Measurements from ENCODE around the gene TDRD7. TPM values are rescaled to one million over a fixed set of nuclear protein-coding genes. Genes with fewer than 3 reads are reported as not detected.

Gene TDRD7
- total RNA-seq, 1 experiment from 2014 or later = 15.4 TPM

DNA sequence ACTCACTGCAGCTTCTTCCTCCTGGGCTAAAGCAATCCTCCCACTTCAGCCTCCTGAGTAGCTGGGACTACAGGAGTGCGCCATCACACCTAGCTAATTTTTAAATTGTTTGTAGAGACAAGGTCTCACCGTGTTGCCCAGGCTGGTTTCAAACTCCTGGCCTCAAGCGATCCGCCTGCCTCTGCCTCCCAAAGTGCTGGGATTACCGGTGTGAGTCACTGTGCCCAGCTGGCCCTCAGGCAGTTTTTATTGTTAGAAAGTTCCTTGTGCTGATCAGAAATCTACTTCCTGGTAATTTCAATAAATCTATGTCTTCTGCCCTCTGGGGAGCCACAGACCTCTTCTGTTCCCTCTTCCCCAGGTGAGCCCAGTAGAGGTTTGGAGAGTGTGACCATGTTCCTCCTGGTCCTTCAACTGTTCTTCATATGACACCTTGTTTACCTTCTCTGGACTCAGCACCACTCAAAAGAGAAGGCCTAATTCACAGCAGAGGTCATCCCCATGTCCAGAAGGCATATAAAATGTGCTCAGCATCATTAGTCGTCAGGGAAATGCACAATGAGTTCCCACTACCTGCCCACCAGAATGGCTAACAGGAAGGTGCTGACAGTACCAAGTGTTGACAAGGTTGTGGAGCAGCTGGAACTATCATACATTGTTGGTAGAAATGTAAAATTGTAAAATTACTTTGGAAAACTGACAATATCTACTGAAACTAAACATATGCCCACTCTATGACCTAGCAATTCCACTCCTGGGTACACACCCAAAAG lies 99.9 kb downstream of the TDRD7 start:
- in situ Hi-C loops (cut with HindIII; ENCODE audit: low pct_unique_long_range_greater_than_20kb, low sequenced_read_pairs) = no loop called here
- peak; percentile 59 for DNase-seq (ENCODE audit: low read depth)

GRCh38 chr9:97512966-97513560 lies 101.2 kb downstream of the TDRD7 start:
- DNase-seq (ENCODE audit: low read depth) = no peak
- in situ Hi-C loops (cut with HindIII; ENCODE audit: low pct_unique_long_range_greater_than_20kb, low sequenced_read_pairs) = no loop called here

DNA sequence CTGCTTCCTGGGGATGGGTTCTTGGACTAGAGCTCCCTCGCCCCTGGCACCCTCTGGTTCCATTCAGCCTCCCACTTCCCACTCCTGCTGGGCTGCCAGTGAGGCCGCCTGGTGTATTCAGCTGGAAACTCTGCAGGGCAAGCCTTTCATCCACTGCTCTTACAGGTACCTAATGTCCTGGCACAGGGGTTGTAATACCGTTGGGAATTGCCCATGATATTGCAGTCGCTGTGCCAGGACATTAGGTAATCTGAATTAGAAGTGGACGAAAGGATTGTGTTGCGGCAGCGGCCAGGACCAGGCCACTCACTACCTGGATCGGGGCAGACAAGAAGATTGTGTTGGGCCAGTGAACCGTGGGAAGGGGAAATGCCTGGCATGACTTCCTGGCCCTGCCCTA lies 102.6 kb downstream of the TDRD7 start:
- in situ Hi-C loops (cut with HindIII; ENCODE audit: low pct_unique_long_range_greater_than_20kb, low sequenced_read_pairs) = no loop called here
- DNase-seq (ENCODE audit: low read depth) = no peak

GRCh38 chr9:97515662-97516061 lies 103.8 kb downstream of the TDRD7 start:
- DNase-seq (ENCODE audit: low read depth) = no peak
- in situ Hi-C loops (cut with HindIII; ENCODE audit: low pct_unique_long_range_greater_than_20kb, low sequenced_read_pairs) = no loop called here

- in situ Hi-C loops (cut with HindIII; ENCODE audit: low pct_unique_long_range_greater_than_20kb, low sequenced_read_pairs) = no loop called here
- DNase-seq (ENCODE audit: low read depth) = no peak
Observed at GRCh38 chr9:97516111-97516510, 104.2 kb downstream of the TDRD7 start.

GRCh38 chr9:97517331-97518089 lies 105.6 kb downstream of the TDRD7 start:
- no peak for DNase-seq (ENCODE audit: low read depth)
- in situ Hi-C loops (cut with HindIII; ENCODE audit: low pct_unique_long_range_greater_than_20kb, low sequenced_read_pairs) = no loop called here

GRCh38 chr9:97518166-97518908 lies 106.4 kb downstream of the TDRD7 start:
- no peak for DNase-seq (ENCODE audit: low read depth)
- in situ Hi-C loops (cut with HindIII; ENCODE audit: low pct_unique_long_range_greater_than_20kb, low sequenced_read_pairs) = no loop called here

- in situ Hi-C loops (cut with HindIII; ENCODE audit: low pct_unique_long_range_greater_than_20kb, low sequenced_read_pairs) = no loop called here
- DNase-seq (ENCODE audit: low read depth) = peak; percentile 77
Observed at GRCh38 chr9:97518909-97519307, 107.0 kb downstream of the TDRD7 start.

GRCh38 chr9:97519441-97519970 lies 107.6 kb downstream of the TDRD7 start:
- DNase-seq (ENCODE audit: low read depth) = no peak
- in situ Hi-C loops (cut with HindIII; ENCODE audit: low pct_unique_long_range_greater_than_20kb, low sequenced_read_pairs) = no loop called here

DNA sequence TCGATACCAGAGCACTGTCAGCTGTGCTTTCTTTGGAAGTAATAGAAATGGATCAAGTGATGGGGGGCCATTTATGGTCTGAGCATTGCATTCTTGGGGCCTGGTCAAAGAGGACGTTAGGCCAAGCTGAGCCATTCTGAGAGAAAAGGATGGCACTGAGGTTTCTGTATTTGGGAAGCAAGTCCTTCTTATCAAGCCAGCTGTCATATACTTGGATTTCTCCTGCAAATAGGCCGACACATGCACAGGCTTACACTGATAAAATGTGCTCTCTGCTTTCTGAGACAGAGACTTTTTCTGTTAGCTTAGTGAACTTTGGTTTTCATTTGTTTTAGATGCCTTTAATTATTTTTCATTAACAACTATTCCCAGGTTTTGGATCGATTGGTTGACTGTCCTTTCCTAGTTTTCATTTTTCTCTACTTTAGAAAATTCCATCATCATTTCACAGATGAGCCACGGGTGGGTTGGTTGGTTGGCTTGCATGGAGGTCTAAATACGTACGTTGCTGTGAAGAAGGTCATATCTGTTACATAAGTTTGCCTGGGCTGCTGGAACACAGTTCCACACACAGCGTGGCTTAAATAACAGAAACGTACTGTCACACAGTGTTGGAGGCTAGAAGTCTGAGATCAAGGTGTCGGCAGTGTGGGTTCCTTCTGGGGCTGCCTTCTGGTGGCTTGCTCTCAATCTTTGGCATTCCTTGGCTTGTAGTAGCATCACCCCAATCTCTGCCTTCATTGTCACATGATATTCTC lies 109.9 kb downstream of the TDRD7 start:
- no peak for DNase-seq (ENCODE audit: low read depth)
- in situ Hi-C loops (cut with HindIII; ENCODE audit: low pct_unique_long_range_greater_than_20kb, low sequenced_read_pairs) = no loop called here

- in situ Hi-C loops (cut with HindIII; ENCODE audit: low pct_unique_long_range_greater_than_20kb, low sequenced_read_pairs) = no loop called here
Observed at GRCh38 chr9:97524424-97524823, 112.5 kb downstream of the TDRD7 start.

DNA sequence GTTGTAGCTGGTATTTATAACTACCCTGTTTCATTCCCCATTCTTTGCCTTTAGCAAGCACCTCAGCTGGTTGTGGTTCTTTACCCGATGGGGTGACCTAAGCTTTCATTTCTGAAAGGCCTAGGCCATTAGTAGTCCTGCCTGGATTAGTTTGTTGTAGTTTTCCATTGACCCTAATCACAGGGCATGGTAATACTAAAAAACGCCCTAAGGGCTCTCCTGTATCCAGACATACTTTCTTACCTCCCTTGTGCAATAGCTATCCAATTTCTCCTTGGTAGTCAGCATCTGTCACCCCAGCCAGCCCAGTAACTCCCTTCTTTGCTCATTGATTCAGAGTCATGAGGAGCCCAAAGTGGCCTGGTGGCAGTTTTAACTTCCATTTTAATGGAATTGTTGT lies 113.6 kb downstream of the TDRD7 start:
- in situ Hi-C loops (cut with HindIII; ENCODE audit: low pct_unique_long_range_greater_than_20kb, low sequenced_read_pairs) = no loop called here
- peak; percentile 56 for DNase-seq (ENCODE audit: low read depth)

More at GRCh38 chr9:97524424-97524823, 112.5 kb downstream of the TDRD7 start:
- no peak for DNase-seq (ENCODE audit: low read depth)

DNA sequence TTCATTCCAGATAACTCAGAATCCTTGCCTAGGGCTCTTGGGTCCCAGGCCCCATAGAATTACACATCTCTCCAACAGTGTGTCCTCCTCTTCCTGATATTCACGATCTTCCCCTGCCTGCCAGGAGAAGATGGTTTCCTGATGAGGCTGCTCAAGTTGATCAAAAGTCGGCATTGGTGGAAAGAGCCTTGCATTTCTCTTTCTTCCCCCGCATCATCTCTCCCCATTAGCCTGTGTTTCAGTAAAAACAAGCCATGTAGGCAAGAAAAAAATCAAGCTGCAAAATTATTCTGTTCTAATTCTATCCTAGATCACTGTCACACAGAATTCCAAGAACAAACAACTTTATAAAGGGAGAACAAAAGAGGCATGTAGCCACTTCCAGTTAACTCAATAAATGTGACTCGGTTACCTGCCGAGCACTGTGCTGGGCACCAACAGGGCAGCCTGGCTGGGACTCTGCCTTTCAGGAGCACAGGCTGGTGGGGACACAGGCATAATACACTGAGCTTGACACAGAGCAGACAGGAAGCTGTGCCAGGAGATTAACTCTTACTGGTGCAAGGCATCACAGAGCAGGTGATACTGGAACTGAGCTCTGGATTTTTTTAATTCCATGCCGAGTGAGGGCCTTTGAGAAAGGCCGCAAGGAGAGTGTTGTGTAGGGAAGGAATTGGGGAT lies 115.1 kb downstream of the TDRD7 start:
- in situ Hi-C loops (cut with HindIII; ENCODE audit: low pct_unique_long_range_greater_than_20kb, low sequenced_read_pairs) = no loop called here
- no peak for DNase-seq (ENCODE audit: low read depth)

DNA sequence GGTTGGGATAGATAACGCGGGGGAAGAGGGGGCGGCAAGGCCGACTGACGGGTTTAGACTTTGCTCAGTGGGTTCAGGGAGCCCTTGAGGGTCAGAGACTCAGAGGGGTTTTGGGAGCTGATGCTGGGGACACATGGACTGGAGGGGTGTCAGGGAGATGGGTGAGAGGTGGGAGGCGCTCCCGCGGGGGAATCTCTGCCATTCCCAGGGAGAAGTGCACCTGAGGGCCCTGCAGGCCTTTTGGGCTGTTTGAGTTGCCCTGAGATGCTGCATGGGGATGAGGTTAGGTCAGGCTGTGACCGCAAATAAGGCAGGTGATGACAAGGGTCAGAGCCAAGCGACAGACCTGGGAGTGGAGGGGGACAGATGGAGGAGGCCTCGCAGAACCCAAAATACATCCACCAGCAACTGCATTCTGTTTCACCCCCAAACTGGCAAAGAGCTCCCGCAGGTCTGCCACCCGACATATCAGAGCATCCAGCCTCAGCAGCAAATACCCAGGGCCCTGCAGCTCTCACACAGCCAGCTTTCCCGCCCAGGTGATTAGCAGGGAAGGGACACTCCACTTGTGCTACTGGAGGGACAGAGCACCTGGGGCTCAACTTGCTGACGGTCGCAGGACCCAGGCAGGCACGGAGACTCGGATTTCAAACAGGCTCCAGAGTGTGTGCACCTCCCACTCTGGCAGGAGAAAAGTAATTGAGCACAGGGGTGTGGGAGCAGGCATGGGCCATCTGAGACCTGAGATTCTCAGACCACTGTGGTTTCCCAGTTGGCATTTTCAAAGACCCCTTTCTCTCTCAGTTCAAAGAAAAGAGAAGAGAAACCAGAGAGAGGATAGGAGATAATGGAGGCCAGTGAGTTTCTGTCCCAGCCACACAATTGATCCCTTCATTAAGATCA lies 116.0 kb downstream of the TDRD7 start:
- in situ Hi-C loops (cut with HindIII; ENCODE audit: low pct_unique_long_range_greater_than_20kb, low sequenced_read_pairs) = no loop called here
- no peak for DNase-seq (ENCODE audit: low read depth)

DNA sequence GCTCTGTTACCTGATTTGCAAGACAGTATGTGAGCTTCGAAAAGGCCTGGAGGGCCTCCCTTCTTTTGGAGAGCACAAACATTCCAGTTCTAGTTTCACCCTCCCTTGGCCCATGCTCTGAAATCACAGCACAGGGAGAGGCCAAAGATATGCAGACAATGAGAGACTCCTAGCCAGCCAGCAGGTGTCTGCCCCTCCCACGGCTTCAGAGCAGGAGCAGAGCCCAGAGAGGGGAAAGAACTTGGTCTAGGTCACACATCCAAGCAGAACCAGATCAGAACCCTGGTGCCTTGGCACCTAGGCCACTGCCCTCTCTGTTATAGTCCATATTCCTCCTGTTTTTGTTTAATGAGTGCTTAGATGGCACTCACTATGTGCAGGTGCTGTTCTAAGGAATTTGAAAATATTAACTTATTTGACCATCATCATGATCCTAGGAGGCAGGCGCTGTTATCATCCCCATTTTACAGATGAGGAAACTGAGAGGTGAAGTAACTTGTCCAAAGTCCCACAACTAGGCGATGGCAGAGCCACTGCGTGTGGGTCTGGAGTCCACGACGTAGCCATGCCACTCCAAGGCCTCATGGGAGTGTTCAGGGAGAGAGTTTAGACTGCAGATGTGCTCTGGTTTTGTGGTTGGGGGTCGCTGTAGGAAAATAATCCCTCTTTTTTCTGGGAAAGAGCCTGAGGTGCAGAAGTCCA lies 116.8 kb downstream of the TDRD7 start:
- in situ Hi-C loops (cut with HindIII; ENCODE audit: low pct_unique_long_range_greater_than_20kb, low sequenced_read_pairs) = no loop called here
- DNase-seq (ENCODE audit: low read depth) = no peak
